HG03521 (cell line): ENCODE measurements around the gene MDP1.
"Not testable (repeated sequence)": the region's sequence is repeated elsewhere in the genome, so short reads cannot be mapped to it uniquely, and the experiment has no call there.

ENCODE experiments used
- ATAC-seq: cut with Tn5 transposase; IDR thresholded peaks from one replicate; pipeline ENCODE4 v1.9.1; 2021; ENCODE audit warnings: mild to moderate bottlenecking, moderate library complexity; ENCODE audit not compliant: unreplicated experiment

The MDP1 gene

GRCh38 chr14:24202538-24202937 is 13.3 kb downstream of the MDP1 start:
- not testable (repeated sequence) for ATAC-seq

DNA sequence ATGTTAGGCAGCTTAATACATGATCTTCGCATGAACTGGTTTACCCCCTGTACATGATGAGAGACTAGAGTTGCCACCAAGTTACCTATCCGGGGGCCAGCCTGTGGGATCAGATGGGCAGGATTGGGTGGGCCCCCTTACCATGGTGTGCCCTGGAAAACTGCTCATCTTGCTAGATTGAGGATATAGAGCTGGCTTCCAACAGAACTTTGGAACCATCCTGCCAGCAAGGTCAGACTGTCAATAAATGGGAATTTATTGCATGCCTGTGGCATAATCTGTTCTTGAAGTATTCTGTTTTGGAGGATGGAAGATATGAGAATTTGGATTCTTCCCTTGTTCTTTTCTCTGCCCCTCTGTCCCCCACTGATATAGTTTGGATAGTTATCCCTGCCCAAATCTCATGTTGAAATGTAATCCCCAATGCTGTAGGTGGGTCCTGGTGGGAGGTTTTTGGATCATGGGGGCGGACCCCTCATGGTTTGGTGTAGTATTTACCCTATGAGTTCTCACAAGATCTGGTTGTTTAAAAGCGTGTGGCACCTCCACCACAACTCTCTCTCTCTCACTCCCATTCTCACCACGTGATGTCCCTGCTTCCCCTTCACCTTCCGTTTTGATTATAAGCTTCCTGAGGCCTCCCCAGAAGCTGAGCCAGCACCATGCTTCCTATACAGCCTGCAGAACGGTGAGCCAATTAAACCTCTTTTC is 16.9 kb downstream of the MDP1 start:
- no peak for ATAC-seq

GRCh38 chr14:24197056-24197450 is 18.8 kb downstream of the MDP1 start:
- no peak for ATAC-seq

DNA sequence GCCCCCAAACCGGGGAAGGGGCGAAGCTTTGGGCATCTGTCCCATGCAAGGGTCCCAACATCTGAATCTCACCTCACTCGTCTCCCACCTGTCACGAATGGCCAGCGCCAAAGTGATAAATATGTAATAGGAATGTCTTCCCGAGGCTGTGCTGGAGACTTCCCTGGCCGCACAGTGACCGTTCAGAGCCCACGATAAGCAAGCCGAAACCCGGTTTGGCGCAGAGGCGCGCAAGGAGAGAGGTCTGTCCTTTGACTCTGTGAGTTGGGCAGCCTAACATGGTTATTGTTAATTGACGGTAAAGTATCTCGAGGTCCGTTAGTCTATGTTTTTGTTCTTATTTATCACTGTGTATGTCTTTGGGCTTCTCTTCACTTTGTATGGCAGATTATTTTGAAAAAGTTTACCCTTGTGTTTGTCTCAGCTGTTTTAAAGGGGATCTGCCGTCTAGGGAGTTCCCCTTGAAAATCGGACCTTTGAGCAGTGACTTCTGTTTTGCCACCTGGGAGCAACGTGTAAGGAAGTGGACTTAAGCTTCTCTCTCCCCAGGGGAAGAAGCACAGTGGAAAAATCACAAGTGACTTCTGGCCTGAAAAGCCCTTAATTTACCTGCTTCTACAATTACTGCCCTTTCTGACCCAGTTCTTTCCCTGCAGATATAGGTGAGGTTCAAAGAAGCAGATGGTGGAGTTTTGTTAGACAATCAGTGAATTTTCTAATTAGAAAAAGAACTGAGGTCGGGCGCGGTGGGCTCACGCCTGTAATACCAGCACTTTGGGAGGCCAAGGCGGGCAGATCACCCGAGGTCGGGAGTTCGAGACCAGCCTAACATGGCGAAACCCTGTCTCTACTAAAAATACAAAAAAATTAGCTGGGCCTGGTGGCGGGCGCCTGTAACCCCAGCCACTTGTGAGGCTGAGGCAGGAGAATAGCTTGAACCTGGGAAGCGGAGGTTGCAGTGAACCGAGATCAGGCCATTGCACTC is 19.5 kb downstream of the MDP1 start:
- peak; percentile 14 for ATAC-seq

DNA sequence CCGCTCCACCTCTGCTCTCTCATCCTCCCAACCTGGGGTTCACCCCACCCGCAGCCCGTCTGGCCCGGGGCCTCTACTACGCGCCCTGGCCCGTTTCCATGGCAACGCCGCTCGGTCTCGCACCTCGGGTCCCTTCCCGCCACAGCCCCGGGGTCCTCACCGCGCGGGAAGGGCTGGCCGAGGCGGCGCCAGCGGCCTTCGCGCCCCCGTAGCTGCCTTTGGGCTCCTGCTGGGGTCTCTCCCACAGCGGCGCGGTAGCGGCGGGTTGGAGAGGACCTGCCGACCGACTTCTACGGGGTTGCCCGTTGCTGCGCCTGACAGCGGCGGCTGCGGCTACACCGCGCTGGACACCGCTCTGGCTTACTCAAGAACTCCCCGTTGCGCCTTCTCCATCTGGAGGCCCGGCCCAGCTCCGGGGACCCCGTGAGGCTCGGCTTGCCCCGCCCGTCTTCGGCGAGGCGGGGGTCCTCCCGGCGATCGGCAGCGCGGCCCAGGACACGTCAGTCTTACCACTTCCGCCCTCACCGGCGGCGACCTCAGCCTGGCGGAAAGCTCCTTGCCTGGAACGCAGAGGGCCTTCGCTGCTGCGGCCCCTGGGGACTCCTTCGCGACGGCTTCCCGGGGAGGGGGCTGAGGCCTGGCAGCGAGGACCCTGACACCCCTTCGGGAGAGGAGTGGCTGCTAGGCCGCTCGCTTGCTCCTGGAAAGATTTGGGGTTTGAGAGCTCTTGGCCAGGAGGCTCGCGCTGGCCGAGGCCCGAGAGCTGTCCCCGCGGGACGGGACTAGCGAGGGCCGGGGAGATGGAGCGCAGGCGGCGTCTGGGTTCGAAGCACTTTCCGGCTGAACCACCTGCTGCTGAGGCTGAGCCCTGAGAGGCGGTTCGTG is 20.4 kb downstream of the MDP1 start, which contains the start of gene TM9SF1:
TSS of gene TM9SF1 (minus strand) at position 256 of the 885 bp plus-strand sequence. CDS start 422 bp downstream, outside the sequence.
- ATAC-seq = peak; percentile 76

DNA sequence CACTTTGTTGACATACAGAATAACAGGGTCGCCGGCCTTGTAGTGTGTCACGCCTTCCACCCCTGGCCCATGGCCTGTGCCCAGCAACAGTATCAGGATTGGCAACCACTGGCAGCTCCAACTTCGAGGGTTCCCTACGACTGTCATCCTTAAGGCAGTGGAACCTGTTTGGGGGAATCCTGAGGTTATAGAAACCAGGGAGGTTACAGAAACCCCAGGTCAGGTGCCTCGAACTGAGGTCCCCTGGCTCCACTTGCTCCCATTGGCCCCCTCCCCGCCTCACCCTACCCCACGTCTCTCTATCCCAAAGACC is 21.0 kb downstream of the MDP1 start:
- no peak for ATAC-seq

DNA sequence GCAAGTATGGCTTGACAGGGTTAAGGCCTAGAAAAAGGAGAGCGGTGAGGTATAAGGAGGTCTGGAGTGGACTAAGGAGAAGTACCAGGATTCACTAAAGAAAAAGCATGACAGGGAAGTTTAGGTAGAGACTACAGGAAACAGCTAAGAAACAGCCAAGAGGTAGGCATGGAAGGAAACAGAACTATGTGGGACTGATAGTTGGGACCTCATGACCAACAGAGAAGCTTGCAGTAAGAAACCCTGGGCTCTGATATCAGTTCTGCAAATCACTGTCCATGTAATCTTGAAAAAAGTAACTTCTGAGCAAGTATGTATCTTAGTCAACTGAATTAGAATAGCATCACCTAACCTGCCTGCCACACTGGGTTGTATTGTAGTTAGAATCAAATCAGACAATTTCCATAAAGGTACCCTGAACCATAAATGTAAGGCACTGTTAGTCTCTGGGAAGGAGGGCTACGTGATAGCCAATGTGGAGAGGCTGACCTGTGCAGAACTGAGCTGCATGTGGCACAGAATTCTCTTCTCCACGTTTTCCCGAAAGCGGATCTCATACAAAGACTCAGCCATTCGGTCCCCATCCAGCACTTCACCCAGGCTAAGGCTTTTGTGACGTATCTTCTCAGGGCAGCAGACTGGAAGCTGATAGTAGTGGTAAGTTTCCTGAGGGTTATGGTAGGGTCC is 21.5 kb downstream of the MDP1 start:
- ATAC-seq = no peak

- no peak for ATAC-seq
Measured at GRCh38 chr14:24192933-24193332, 22.9 kb downstream of the MDP1 start.

- no peak for ATAC-seq
Measured at GRCh38 chr14:24190416-24190815, 25.4 kb downstream of the MDP1 start.

- ATAC-seq = no peak
Measured at GRCh38 chr14:24189460-24189859, 26.4 kb downstream of the MDP1 start.

GRCh38 chr14:24189059-24189375 is 26.8 kb downstream of the MDP1 start:
- ATAC-seq = no peak

DNA sequence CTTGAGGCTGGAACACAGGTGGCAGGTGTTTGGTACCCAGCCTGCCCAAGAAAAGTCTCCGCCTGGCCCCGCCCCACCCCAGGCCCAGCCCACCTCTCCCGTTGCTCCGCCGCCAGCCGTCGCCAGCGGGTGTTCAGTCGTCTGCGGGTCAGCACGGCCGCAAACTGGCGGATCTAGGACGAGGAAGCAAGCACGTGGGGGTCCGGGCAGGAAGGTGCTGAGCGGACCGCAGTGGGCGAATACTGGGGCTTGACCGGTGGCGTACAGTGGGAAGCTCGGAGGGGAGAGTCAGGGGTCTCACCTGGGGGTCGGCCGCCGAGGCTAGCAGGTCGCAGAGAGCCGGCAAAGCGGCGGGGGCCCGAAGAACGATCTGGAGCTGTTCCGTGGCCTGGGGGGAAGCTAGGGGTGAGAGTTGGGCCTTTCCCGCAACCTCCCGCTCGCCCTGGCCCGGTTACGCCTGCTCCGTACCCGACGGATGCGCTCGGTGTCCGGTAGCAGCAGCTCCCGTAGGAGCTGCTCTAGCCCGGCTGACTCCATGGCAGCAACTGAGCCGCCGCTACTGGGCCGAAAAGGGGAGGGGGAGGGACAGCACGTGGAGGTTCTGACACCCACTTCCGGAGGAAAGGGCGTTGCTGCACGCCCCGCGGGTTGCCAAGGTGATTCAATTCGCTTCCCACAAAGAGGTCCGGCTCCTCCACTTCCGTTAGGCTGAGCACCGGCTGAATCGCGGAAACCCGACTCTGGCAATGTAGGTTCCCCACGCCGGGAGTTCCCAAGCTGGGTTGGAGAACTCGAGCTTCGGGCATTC is 27.4 kb downstream of the MDP1 start, which contains the start of gene IPO4:
TSS of gene IPO4 (minus strand) at position 566 of the 808 bp plus-strand sequence. CDS start at position 537, 29 bp downstream.
- peak; percentile 87 for ATAC-seq

DNA sequence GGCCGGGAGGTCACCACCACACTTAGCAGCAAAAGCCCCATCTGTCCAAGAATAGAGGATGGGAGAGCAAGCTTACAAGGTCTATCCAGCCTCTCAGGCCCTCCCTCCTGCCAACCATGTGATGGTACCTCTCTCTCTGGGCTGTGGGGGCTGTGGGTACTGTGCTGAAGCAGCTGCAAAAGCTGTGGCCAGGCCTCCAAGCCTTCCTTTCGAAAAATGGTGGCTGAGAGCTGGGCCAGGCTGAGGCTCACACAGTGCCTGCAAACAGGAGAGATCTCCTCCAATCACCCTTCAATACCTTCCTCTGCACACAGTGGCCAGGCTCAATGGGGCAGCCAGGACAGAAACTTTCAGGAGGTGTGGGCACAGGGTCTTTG is 28.3 kb downstream of the MDP1 start:
- no peak for ATAC-seq

GRCh38 chr14:24186831-24187538 is 28.9 kb downstream of the MDP1 start:
- no peak for ATAC-seq

DNA sequence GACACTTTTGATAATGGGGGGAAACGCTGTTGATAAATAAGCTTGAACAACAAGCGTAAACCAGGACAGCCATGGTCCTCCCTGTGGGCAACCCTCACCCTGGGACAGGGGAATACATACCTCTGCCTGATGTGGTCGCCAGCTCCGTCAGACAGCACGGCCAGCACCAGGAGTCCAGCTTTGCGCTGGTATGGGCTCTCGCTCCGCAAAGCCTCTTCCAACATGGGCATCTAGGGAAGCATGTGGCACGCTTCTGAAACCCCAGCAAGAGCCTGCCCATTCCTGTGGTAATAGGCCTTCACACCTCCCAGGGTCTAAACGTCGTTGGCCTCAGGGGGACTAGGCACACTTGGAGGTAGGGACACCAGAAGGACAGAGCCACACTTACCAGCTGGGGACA is 30.1 kb downstream of the MDP1 start:
- ATAC-seq = no peak

DNA sequence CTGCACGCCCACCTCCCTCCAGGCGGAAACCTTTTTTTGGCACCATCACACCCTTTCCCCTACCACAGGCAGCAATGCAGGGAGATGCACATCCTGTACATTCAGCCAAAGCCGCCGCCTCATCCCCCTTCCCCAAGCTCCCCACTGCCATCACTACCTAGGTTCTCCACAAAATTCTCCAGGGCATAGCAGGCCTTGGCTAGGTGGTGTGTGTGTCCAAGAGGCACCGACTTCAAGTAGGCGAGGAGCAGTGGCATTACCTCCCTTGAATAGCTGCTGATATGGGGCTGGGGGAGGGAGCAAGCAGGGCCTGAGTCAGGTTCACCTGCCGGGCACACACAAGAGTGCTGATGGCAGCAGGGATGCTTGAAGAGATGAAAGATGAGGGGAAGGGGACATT is 30.8 kb downstream of the MDP1 start:
- no peak for ATAC-seq

DNA sequence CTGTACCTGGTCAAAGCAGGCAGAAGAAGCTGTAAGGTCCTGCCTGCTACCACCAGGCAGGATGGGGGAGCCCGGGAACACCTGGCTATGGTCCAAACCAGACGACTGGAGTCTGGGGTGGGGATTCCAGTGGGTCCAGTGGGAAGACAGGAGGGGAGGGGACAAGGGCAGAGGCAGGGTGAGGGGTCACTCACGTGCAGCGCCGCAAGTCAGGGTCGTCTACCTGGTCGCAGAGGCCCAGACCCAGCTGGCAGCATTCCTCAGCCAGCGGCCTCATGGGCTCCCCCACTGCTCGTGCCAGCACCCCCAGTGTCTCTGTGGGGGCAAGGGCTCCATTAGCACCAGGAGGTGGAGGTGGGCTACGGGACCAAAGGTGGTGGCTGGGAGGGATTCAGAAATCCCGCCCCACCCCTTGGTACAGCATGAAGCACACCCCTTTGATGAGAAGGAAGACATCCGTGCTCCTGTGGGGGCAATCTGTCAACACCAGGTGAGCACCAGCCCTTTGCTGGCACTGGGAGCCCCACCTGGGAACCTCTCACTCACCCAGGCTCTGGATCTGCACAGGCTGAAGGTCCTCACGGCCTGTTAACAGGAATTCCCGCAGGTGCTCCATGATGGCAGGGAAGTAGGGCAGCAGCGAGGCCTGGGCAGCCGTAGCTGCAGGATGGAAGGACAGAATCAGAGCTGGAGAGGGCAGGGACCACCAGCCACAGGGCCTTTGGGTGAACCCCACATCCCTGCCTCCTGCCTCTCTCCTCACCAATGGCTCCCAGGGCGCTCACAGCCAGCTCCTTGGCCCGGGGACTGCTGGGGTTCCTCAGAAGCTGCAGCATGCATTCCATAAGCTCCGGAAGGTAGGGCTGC is 31.5 kb downstream of the MDP1 start:
- no peak for ATAC-seq

- ATAC-seq = no peak
Measured at GRCh38 chr14:24183014-24183481, 32.8 kb downstream of the MDP1 start.
